Amniotic stem cell (primary cell): ENCODE data around the gene RFX2.
"Not testable (repeated sequence)": the region's sequence is repeated elsewhere in the genome, so short reads cannot be mapped to it uniquely, and the experiment has no call there.

Source experiments
- DNase-seq: peaks from one replicate; lab custom pipeline; 2025; lab: John Stamatoyannopoulos, UW

RFX2 gene

DNA sequence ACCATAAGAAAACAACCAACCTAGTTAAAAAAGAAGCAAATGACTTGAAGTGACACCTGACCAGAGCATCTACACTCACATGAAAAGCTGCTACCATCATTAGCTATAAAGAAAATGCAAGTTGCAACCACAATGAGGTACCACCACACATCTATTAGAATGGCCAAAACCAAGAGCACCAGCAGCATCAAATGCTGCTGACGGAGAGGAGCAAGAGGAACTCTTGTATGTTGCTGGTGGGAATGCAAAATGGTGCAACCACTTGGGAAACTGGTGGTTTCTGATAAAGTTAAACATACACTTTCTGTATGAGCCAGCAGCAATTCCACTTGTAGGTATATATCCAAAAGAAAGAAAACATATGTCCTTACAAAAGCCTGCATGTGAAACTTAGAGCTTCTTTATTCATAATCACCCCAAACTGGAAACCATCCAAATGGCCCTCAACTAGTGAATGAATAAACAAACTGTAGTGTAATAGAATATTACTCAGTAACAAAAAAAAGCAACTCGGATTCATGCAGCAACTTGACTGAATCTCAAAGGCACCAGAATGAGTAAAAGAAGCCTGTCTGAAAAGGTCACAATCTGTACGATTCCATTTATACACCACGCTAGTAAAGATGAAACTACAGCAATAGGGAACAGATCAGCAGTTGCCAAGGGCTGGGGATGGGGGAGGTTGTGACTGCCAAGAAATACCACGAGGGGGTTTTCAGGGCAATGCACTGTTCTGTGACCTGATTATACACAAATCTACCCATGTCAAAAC is 71.5 kb downstream of the RFX2 start:
- DNase-seq, result no peak

GRCh38 chr19:6035026-6035425 is 75.3 kb downstream of the RFX2 start:
- no peak for DNase-seq

DNA sequence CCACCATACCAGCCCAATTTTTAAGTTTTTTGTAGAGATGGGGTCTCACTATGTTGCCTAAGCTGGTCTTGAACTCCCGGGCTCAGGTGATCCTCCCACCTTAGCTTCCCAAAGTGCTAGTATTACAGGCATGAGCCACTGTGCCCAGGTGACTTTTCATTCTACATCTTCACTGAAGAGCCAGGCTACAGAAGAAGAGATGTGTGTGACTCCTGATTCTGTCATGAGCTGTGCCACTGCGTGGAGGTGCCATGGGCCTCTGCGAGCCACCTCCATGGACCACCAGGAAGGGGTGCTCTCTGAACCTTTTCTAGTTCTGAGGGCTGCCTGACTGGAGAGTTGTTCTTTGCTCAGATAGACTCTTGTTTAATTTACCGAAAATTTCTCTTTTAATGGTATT is 75.8 kb downstream of the RFX2 start:
- DNase-seq, result no peak

DNA sequence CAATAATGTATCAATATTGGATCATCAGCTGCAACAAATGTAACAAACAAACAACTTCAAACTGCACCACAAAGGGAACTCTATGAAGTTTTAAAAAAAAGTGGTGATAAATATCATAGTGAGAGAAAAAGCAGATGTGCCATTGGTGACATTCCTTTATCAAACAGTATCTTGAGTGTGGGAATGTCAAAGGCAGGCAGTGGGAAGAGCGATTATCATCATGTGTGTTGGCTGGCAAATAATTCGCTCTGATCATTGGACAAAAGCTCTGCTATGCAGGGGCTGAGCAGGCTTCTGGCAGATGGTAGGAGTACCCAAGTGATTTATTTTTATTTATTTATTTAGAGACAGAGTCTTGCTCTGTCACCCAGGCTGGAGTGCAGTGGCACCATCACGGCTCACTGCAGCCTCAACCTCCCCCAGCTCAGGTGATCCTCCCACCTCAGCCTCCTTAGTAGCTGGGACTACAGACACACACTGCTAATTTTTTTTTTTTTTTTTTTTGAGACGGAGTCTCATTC is 76.5 kb downstream of the RFX2 start:
- no peak for DNase-seq

GRCh38 chr19:6032827-6033226 is 77.5 kb downstream of the RFX2 start:
- DNase-seq, result no peak

DNA sequence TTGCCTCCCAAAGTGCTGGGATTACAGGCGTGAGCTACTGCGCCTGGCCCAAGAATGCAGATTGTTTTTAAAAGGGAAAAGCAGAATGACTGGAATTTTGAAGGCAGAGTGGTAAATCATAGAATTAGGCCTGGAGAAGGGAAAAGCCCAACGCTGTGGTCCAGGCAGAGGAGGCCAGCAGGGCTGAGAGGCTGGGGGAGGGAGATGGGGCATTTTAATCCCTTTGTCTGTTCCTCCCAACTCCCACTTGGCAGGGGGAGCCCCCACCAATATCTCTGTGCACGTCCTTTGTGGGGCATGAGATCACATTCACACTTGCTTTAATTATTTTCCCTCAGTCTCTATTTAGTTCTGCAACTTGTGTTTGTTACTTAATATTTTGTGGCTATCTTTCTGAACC is 77.9 kb downstream of the RFX2 start:
- DNase-seq, result no peak

- no peak for DNase-seq
Measured at GRCh38 chr19:6030214-6030507, 80.1 kb downstream of the RFX2 start.

DNA sequence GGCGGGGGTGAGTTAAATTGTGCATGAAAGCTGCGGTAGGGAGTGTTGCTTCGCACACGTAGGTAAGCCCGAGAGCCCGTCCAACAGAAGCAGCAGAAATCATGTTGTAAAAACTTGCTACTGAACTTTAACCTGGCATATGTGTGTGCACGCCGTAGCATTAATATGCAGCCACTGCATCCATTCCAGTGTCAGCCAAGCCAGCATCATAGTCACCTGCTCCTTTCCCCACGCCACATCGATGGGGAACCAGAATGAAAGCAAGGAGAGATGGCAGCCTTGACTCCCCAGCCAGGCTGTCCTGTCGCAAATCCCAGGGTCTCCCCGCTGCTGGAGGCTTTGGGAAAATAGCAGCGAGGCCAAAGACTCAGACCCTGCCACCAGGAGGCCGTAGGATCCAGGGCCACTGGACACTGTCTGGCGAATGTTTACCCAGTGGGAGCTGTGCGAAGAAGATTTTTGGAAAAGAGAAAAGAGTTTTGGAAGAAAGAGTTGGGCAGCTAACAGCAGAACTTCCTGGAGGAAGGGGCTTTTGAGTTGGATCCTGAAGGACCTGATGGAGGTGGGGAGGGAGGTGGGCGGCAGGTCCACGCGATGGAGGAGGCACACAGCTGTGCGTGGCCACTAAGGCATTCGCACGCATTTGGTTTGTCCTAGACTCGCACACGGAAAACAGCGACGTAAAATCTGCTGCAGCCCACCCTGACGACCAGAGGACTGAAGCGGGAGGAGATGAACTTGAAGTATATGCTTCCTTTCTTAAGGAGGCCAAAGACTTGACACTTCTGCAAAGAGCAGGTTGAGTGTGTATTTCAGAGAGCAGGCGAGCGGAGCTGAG is 83.7 kb downstream of the RFX2 start:
- no peak for DNase-seq

GRCh38 chr19:6024756-6025155 is 85.5 kb downstream of the RFX2 start:
- not testable (repeated sequence) for DNase-seq

GRCh38 chr19:6023936-6024335 is 86.4 kb downstream of the RFX2 start:
- no peak for DNase-seq

- peak; percentile 20 for DNase-seq
Measured at GRCh38 chr19:6023085-6023682, 87.1 kb downstream of the RFX2 start.

DNA sequence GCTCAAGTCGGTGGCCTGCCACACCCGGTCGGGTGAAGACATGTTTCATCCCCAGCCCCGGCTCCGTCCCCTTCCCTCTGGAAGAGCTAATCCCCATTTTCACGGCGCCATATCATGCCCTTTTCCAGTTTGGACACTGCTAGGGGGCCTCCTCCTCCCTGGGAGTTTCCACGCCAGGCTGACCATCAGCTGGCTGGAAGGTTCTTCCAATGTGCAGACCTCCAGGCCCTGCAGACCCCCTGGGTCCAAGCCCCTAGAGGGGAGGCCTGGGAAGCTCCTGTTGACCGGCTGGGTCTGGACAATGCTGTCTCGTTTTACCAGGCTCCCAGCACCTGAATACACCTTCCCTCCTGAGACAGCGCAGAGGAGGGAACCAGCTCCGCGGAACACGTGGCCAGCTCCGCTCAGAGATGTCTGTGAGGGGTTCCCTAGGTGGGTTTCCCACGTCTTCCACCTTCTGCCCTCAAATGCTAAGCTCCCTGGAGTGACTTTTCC is 87.7 kb downstream of the RFX2 start:
- DNase-seq, result no peak

- peak; percentile 23 for DNase-seq
Measured at GRCh38 chr19:6021878-6022569, 88.3 kb downstream of the RFX2 start.

DNA sequence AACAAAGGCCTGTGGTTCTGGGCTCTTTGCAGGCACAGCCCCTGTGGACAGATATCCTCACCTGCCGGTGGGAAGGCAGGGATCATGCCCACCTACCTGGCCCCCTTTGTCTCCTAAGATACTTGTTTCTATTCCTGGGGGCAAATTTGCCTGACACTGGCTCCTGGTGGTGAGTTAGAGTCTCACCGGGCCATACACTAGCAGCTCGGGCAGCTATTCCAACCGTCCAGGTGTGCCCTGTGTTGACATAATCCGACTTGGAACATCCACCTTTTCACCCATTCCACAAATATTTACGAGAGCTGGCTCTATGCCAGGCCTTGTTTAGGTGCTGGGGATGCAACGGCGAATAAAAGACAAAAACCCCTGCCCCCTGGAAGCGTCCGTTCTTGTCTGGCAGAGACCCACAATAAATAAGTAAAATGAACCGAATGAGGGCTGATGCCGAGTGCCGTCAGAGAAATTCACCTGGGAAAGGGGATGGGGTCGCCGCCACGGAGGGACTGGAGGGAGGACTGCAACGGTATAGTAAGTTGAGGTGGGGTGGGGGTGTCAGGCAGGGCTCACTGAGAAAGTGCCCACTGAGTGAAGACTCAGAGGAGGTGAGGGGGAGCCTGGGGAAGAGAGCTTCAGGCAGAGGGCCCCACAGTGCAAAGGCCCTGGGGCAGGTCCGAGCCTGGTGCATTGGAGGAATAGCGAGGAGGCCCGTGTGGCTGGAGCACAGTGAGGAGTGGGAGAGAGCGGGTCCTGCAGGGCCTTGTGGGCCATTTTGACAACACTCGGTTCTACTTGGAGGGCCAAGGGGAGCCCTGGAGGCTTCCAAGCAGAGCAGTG is 89.1 kb downstream of the RFX2 start:
- no peak for DNase-seq

DNA sequence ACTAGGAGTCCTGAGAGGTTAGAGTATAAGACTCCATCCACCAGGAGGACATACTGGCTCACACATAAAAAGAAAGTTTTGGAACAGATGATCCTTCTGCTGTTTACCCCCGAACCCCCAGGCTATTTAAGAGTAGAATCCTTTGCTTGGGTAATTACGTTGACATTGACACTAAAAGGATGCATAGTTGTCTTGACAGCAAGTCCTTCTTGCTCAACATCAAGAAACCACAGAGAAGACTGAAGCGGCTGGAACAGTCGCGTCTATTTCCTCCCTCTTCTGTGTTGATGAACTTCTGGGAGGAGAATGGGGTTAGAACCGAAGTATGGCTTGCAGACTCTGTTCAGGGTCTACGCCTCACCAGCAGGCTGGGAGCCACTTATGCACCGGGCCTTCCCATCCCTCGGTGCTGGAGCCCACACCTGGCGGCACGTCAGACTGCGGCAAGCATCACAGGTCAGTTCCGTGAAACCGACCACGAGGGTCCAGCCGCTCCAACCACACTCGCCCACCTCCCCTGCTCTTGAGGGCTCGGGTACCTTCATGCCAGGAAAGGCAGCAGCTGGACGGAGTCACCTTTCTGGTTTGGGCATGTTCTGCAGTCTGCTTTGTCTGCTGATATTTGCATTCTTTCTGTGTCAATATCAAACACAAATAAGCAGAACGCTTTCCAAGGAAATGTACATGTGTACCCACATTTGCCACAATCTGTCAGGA is 90.0 kb downstream of the RFX2 start:
- DNase-seq, result no peak

GRCh38 chr19:6018786-6019185 is 91.5 kb downstream of the RFX2 start:
- no peak for DNase-seq

- DNase-seq, result no peak
Measured at GRCh38 chr19:6017576-6017975, 92.7 kb downstream of the RFX2 start.

DNA sequence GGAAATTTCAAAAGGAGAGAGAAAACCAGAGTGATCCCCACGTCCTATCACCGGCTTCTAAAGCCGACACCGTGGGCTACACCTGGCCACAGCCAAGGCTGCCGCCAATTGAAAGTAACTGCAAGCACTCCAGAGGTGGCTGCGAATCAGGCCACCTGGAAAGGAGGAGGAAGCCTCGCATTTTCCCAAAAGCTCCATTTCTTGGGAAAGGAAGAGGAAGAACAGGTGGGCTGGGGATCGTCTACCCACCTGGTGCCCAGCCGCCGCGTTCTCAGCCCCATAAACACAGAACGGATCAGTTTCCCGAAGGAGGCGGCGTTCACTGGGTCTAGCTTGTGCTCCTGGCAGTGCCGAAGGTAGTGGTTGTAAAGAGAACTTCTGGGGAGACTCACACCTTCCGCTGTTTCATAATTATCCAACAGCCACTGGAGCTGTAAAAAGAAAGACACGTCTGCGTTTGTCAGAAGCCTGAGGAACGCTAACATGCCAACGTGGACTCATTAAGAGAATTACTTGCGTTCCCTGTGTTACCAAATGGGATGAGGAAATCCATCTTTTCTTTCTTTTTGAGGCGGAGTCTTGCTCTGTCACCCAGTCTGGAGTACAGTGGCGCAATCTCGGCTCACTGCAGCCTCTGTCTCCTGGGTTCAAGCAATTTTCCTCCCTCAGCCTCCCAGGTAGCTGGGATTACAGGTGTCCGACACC is 94.3 kb downstream of the RFX2 start:
- no peak for DNase-seq

GRCh38 chr19:6014551-6015135 is 95.7 kb downstream of the RFX2 start:
- no peak for DNase-seq
